Prostate gland (tissue), 2 donors: Measurements from ENCODE around the gene LUZP1. TPM values are rescaled to one million over a fixed set of nuclear protein-coding genes. Genes with fewer than 3 reads are reported as not detected.
A peak's percentile ranks its signal among the peaks of the same experiment; 100 is the strongest.

Source experiments
- DNase-seq: peaks from one replicate; pipeline ENCODE4 v3.0.0-alpha.2; 2019; ENCODE audit warnings: low spot score
- H3K27ac ChIP-seq, 2 donors: fragments of 200-600 bp; sonication (generic); 2 replicates each; pipeline ENCODE4 v1.5.1; 2017 to 2019
- H3K27me3 ChIP-seq: fragments of 200-600 bp; sonication (generic); replicated peaks from 2 replicates; pipeline ENCODE4 v1.5.1; 2019; ENCODE audit not compliant: insufficient read depth
- H3K36me3 ChIP-seq, 2 donors: fragments of 200-600 bp; sonication (generic); 1 replicate in 1 of 2; 2 replicates in 1 of 2; pipeline versions ENCODE4 v1.5.1 to v1.8.1; 2017 to 2019
- H3K4me1 ChIP-seq: fragments of 200-600 bp; sonication (generic); replicated peaks from 2 replicates; pipeline ENCODE4 v1.5.1; 2019
- H3K4me3 ChIP-seq, 2 donors: fragments of 200-600 bp; sonication (generic); 2 replicates each; pipeline ENCODE4 v1.5.1; 2017 to 2019
- H3K9me3 ChIP-seq: fragments of 200-600 bp; sonication (generic); 2 replicates; pipeline ENCODE4 v1.5.1; 2017
- CTCF ChIP-seq, 4 experiments: fragments of 200-600 bp in 2 of 4; fragments of 450-650 bp in 2 of 4; sonication (generic) in 2 of 4; IDR thresholded peaks; 1 replicate in 3 of 4; 2 replicates in 1 of 4; pipeline ENCODE4 v1.5.1; 2016 to 2019; ENCODE audit warnings: antibody characterized with exemption in 4 of 4, mild to moderate bottlenecking in 2 of 4, moderate library complexity in 2 of 4
- POLR2A ChIP-seq: fragments of 450-650 bp; IDR thresholded peaks from one replicate; pipeline ENCODE4 v1.6.1; 2016; ENCODE audit warnings: antibody characterized with exemption, mild to moderate bottlenecking
- POLR2AphosphoS5 ChIP-seq: sonication (generic); formaldehyde crosslinking; IDR thresholded peaks from one replicate; pipeline ENCODE4 v1.6.1; 2017; ENCODE audit warnings: antibody characterized with exemption
- WGBS: methylation state at CpG from one replicate; pipeline ENCODE4 v1.1.5; 2018; 5-methylcytosine and 5-hydroxymethylcytosine counted together
- intact Hi-C: fragments of 100-400 bp; cut with DNase I; formaldehyde crosslinking; loops from one replicate; pipeline ENCODE4 v1.14.2; 2022
- total RNA-seq, 2 donors: library from RNA; depleted of rRNA; stranded (reverse); fragments of >200 nt; gene quantifications; one replicate each; pipeline ENCODE4 v1.1.0, GENCODE V29; 2016

LUZP1 gene
- total RNA-seq, 2 donors from 2014 or later = 16.9 to 17.5 TPM

DNA sequence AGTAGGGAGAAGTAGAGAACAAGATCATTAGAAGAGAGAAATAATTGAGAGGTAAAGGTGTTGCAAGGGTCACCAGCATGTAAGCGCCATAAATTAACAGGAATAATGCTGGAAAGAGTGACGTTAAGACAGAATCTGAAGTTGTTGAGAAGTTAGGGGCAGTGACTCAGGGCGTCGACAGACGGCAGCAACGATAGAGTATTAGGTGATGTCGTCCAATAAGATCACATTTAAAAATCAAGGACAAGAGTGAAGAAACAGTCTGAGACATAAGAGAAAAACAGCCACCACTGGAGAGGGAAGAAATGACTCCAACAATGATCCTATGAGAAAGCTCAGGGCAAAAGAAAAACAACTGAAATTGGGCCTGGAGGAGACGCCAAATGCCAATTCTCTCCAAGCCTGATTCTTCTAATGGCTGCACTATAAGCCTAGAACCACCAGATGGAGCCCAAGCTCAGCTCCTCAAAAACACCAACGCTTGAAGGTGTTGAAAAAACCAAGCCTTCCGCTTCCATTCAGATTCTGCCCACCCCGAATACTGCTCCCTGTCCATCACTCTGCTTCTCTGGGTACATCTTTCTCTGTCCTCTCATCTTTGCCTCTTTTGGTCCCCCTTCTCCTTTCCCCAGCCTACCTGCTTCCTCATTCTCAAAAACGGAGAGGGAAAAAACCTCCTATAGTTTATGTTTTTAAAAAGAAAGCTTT, 70.0 kb downstream of the LUZP1 start:
- H3K9me3 ChIP-seq = no peaks in the 10 kb centered on the region
- H3K27me3 ChIP-seq = no peaks in the 10 kb centered on the region
- WGBS = 45% methylated on average over 12 of the region's 12 CpGs
- intact Hi-C loops = loop anchor here (2.0 to 10.0 kb wide), 3 partner anchors 86 to 306 kb away; no protein-coding TSS in a partner anchor
- TF ChIP-seq CTCF (IDR thresholded peaks at IDR 0.05) = peak; percentile 73 to 96 (median 90)
- no peak for TF ChIP-seq POLR2A
- TF ChIP-seq POLR2AphosphoS5 = peak; percentile 61
- DNase-seq = peak; percentile 57
- H3K4me1 ChIP-seq = no peaks in the 10 kb centered on the region
- H3K27ac ChIP-seq = no peak overlapping the region
- no peaks in the 10 kb centered on the region for H3K36me3 ChIP-seq
- H3K4me3 ChIP-seq = no peak overlapping the region

DNA sequence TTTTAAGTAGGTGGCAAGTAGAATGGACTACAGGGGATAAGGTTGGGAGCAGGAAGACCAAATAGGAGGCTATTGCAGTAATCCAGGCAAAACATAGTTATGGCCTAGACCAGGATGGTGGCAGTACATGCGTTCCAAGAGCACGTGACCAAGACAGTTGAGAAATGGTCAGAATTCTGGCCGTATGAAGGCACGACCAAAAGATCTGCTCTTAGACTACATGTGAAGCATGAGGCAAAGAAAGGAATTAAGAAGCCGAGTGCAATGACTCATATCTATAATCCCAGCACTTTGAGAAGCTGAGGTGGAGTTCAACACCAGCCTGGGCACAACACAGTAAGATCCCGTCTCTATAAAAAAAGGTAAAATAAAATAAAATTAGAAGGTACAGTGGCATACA, 71.3 kb downstream of the LUZP1 start:
- Histone ChIP-seq H3K27me3 (no peaks in the 10 kb centered on the region), H3K4me1 (no peaks in the 10 kb centered on the region), H3K9me3 (no peaks in the 10 kb centered on the region), H3K36me3 (no peaks in the 10 kb centered on the region), H3K27ac (no peak overlapping the region), H3K4me3 (no peak overlapping the region)
- intact Hi-C loops = loop anchor here (10.0 kb wide), 2 partner anchors 187 to 307 kb away; no protein-coding TSS in a partner anchor
- 88% methylated on average over 6 of the region's 6 CpGs for WGBS
- no peak for DNase-seq
- TF ChIP-seq CTCF (IDR thresholded peaks at IDR 0.05) = no peak
- TF ChIP-seq POLR2A = no peak
- TF ChIP-seq POLR2AphosphoS5 = no peak

DNA sequence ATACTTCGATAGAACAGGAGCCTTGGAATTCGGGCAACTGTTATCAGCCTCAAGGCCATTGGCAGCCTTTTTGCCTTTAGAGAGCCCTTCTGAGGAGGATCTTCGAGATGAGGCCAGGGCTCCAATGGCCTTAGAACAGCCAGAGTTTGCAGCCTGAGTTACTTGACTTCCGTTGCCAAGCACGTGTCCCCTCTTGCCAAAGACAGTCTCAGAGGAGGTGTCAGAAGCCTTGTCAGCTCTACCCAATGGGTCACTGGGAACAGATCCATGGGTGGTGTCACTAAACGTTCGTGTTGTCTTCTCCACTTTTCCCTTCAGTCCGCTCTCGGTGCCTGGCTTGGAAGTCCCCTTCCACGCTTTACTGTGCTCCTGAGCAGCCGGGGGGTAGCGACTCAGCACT, 76.2 kb downstream of the LUZP1 start:
- no peaks in the 10 kb centered on the region for H3K27me3 ChIP-seq
- H3K9me3 ChIP-seq = no peaks in the 10 kb centered on the region
- no peaks in the 10 kb centered on the region for H3K4me1 ChIP-seq
- WGBS = 78% methylated on average over 12 of the region's 12 CpGs
- TF ChIP-seq POLR2A (no peak), CTCF (IDR thresholded peaks at IDR 0.05) (no peak), POLR2AphosphoS5 (no peak)
- no peak overlapping the region for H3K27ac ChIP-seq
- intact Hi-C loops = loop anchor here (10.0 kb wide), 2 partner anchors 192 to 312 kb away; no protein-coding TSS in a partner anchor
- H3K4me3 ChIP-seq = no peak overlapping the region
- DNase-seq = no peak
- peaks cover 4 to 12% of the 10 kb centered on the region in 2 donors for H3K36me3 ChIP-seq

DNA sequence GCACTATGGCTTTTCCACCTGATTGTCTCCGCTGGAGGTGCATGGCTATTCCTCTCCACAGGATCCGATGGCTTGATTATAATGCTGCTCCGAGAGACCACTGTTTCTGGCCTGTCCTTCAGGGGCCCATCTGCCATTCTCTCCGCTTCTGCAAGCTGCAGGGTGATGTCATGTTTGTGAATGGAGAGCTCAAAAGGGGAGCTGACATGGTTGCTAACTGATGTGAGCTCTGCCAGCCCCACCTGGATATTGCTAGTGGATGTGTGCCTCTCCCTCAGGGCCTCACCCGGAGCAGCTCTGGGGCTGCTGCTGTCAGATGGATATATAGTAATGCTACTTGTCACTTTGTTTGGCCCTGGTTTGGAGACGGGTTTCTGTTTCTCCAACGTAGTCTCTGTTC, 77.1 kb downstream of the LUZP1 start:
- H3K36me3 ChIP-seq = peaks cover 4 to 13% of the 10 kb centered on the region in 2 donors
- H3K4me1 ChIP-seq = no peaks in the 10 kb centered on the region

More for the DNA sequence above, 77.1 kb downstream of the LUZP1 start:
- intact Hi-C loops = loop anchor here (10.0 kb wide), 2 partner anchors 193 to 313 kb away; no protein-coding TSS in a partner anchor
- Histone ChIP-seq H3K27me3 (no peaks in the 10 kb centered on the region), H3K27ac (no peak overlapping the region), H3K4me3 (no peak overlapping the region), H3K9me3 (no peaks in the 10 kb centered on the region)
- TF ChIP-seq POLR2A (no peak), POLR2AphosphoS5 (no peak), CTCF (IDR thresholded peaks at IDR 0.05) (no peak)
- DNase-seq = no peak
- WGBS = 89% methylated on average over 7 of the region's 7 CpGs
